GM12864 (cell line): ENCODE results near the gene VARS1.
A peak's percentile ranks its signal among the peaks of the same experiment; 100 is the strongest.

ENCODE experiments used
- DNase-seq: peaks from one replicate; pipeline ENCODE4 v3.0.0-alpha.2; 2011; ENCODE audit warnings: low read depth
- H3K4me3 ChIP-seq: 2 replicates; pipeline ENCODE4 v1.5.1; 2011; ENCODE audit warnings: mild to moderate bottlenecking, low read depth, low read length, control low read depth
- TF ChIP-seq, protein P1 (sequence below): IDR thresholded peaks from 2 replicates; pipeline ENCODE4 v1.5.1; 2011; ENCODE audit warnings: low read depth, mild to moderate bottlenecking, moderate library complexity, low read length, control low read depth, inconsistent platforms; ENCODE audit errors: missing control alignments

Gene VARS1

GRCh38 chr6:31771992-31772358, 23.6 kb downstream of the VARS1 start:
- TF ChIP-seq, protein P1, sequence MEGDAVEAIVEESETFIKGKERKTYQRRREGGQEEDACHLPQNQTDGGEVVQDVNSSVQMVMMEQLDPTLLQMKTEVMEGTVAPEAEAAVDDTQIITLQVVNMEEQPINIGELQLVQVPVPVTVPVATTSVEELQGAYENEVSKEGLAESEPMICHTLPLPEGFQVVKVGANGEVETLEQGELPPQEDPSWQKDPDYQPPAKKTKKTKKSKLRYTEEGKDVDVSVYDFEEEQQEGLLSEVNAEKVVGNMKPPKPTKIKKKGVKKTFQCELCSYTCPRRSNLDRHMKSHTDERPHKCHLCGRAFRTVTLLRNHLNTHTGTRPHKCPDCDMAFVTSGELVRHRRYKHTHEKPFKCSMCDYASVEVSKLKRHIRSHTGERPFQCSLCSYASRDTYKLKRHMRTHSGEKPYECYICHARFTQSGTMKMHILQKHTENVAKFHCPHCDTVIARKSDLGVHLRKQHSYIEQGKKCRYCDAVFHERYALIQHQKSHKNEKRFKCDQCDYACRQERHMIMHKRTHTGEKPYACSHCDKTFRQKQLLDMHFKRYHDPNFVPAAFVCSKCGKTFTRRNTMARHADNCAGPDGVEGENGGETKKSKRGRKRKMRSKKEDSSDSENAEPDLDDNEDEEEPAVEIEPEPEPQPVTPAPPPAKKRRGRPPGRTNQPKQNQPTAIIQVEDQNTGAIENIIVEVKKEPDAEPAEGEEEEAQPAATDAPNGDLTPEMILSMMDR: no peak
- H3K4me3 ChIP-seq: no peak overlapping the region
- no peak for DNase-seq

- TF ChIP-seq, protein P1: no peak
- no peak overlapping the region for H3K4me3 ChIP-seq
- no peak for DNase-seq
Observed at GRCh38 chr6:31770860-31771259, 24.7 kb downstream of the VARS1 start.

DNA sequence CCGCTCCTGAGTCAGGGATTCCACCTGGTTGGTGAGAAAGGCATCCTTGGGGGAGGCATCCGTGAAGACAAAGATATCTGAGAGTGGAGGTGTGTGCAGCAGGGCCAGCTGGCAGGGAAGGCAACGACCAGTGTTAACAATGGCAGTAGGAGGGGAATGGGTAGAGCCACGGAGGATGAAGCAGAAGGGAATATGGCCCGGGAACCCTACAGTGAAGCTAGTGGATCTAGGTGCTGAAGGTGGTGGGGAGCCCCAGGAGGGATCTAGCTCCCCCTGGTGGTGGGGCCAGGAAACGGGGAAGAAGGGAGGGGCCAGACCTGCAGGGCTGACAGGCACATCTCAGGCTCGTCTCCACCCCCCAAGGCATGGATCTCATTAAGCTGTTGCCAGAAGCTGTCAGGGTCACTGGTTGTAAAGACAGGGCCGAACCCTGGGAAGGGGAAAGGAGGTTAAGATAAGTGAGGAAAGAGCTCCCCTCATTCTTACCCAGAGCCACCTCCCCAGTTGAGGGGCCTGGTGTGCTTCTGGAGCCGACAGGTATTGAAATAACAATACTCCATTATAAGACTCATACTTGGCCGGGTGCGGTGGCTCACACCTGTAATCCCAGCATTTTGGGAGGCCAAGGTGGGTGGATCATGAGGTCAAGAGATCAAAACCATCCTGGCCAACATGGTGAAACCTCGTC, 25.7 kb downstream of the VARS1 start:
- TF ChIP-seq, protein P1: peak; percentile 94
- H3K4me3 ChIP-seq: no peak overlapping the region
- no peak for DNase-seq

GRCh38 chr6:31768363-31769257, 26.9 kb downstream of the VARS1 start:
- no peak for DNase-seq
- no peak overlapping the region for H3K4me3 ChIP-seq
- TF ChIP-seq, protein P1: no peak

GRCh38 chr6:31767096-31767645, 28.4 kb downstream of the VARS1 start:
- DNase-seq: no peak
- no peak overlapping the region for H3K4me3 ChIP-seq
- TF ChIP-seq, protein P1: no peak

DNA sequence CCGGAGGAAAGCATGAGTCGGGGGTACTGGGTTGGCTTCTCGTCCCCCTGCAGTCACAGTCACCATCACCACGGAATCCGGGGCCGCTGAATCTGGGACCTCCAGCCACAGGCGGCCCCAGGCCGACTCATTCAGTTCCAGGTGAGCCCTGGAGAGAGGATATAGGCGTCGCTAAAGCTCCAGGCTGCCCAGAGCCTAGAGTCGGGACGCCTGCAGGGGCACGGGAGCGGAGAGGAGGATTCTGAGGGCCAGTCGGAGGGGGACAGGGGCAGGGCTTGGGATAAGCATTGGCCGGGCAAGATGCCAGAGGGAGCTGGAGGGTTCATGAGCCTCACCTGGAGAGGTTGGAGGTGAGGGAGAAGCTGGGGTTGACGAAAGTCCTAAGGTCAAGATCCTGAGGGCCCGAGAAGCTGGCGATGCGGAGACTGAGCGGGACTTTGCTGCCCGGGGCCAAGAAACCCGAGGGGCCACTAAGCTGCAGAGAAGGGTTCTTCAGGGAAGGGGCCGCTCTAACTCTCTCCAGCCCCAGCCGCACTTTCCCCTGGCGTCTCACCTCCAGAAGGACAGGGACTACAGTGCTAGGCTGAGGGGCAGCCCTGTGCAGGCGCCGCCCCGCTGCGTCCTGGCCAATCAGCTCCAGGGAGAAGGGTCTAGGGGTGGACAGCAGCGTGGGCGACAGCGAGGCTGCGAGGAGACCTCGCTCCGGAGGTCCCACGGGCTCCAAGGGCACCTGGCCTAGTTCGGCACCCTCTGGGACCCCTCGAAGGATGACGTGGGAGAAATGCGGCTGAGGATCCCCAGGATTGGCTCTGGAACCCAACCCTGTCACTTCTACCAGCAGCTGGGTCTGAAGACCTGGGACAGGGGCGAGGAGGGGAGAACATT, 29.4 kb downstream of the VARS1 start:
- TF ChIP-seq, protein P1: no peak
- DNase-seq: no peak
- H3K4me3 ChIP-seq: no peak overlapping the region
